HuH-7.5 (cell line): Measurements from ENCODE around the gene ROBO2.

Experiments
- DNase-seq: peaks from one replicate; pipeline ENCODE4 v3.0.0; 2011; ENCODE audit warnings: low spot score

ROBO2 gene

GRCh38 chr3:77411334-77411733 is 371.4 kb downstream of the ROBO2 start:
- no peak for DNase-seq

- DNase-seq = no peak
Measured at GRCh38 chr3:77412021-77412438, 372.1 kb downstream of the ROBO2 start.

- no peak for DNase-seq
Measured at GRCh38 chr3:77412584-77412983, 372.7 kb downstream of the ROBO2 start.

- no peak for DNase-seq
Measured at GRCh38 chr3:77414881-77415280, 375.0 kb downstream of the ROBO2 start.

GRCh38 chr3:77420336-77420735 is 380.4 kb downstream of the ROBO2 start:
- no peak for DNase-seq

GRCh38 chr3:77421916-77422315 is 382.0 kb downstream of the ROBO2 start:
- no peak for DNase-seq

GRCh38 chr3:77426531-77426930 is 386.6 kb downstream of the ROBO2 start:
- no peak for DNase-seq

- no peak for DNase-seq
Measured at GRCh38 chr3:77427528-77427927, 387.6 kb downstream of the ROBO2 start.

GRCh38 chr3:77436908-77437307 is 397.0 kb downstream of the ROBO2 start:
- DNase-seq = no peak

- no peak for DNase-seq
Measured at GRCh38 chr3:77446084-77446483, 406.2 kb downstream of the ROBO2 start.

- no peak for DNase-seq
Measured at GRCh38 chr3:77446761-77447160, 406.9 kb downstream of the ROBO2 start.

- DNase-seq = no peak
Measured at GRCh38 chr3:77449459-77450350, 409.8 kb downstream of the ROBO2 start.

- DNase-seq = no peak
Measured at GRCh38 chr3:77456431-77456830, 416.5 kb downstream of the ROBO2 start.

- DNase-seq = no peak
Measured at GRCh38 chr3:77456906-77457305, 417.0 kb downstream of the ROBO2 start.

GRCh38 chr3:77459926-77460325 is 420.0 kb downstream of the ROBO2 start:
- no peak for DNase-seq

GRCh38 chr3:77460326-77460725 is 420.4 kb downstream of the ROBO2 start:
- DNase-seq = no peak

GRCh38 chr3:77462951-77463350 is 423.1 kb downstream of the ROBO2 start:
- no peak for DNase-seq

- no peak for DNase-seq
Measured at GRCh38 chr3:77464111-77464688, 424.3 kb downstream of the ROBO2 start.

- no peak for DNase-seq
Measured at GRCh38 chr3:77466562-77467115, 426.7 kb downstream of the ROBO2 start.

GRCh38 chr3:77467702-77468625 is 428.1 kb downstream of the ROBO2 start:
- no peak for DNase-seq

- DNase-seq = no peak
Measured at GRCh38 chr3:77468626-77469020, 428.7 kb downstream of the ROBO2 start.

GRCh38 chr3:77475507-77475906 is 435.6 kb downstream of the ROBO2 start:
- DNase-seq = no peak
